Measurements from ENCODE around the gene PODXL2.

PODXL2 gene

DNA sequence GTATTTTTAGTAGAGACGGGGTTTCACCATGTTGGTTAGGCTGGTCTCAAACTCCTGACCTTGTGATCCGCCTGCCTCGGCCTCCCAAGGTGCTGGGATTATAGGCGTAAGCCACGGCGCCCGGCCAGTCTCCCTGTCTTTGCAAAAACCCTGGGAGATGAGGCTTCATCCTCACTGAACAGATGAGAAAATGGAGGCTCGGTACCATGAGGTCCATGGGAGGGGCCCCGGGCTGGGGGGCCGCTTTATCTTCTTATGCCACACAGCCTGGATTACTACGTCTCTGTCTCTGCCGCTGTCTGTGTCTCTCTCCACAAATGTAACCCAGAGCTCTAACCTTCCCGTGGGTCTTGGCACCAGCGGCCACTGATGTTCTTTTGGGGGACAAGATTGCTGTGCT is 82.9 kb downstream of the PODXL2 start:
- DNase-seq = no peak

GRCh38 chr3:127712461-127712860 is 83.5 kb downstream of the PODXL2 start:
- no peak for DNase-seq

DNA sequence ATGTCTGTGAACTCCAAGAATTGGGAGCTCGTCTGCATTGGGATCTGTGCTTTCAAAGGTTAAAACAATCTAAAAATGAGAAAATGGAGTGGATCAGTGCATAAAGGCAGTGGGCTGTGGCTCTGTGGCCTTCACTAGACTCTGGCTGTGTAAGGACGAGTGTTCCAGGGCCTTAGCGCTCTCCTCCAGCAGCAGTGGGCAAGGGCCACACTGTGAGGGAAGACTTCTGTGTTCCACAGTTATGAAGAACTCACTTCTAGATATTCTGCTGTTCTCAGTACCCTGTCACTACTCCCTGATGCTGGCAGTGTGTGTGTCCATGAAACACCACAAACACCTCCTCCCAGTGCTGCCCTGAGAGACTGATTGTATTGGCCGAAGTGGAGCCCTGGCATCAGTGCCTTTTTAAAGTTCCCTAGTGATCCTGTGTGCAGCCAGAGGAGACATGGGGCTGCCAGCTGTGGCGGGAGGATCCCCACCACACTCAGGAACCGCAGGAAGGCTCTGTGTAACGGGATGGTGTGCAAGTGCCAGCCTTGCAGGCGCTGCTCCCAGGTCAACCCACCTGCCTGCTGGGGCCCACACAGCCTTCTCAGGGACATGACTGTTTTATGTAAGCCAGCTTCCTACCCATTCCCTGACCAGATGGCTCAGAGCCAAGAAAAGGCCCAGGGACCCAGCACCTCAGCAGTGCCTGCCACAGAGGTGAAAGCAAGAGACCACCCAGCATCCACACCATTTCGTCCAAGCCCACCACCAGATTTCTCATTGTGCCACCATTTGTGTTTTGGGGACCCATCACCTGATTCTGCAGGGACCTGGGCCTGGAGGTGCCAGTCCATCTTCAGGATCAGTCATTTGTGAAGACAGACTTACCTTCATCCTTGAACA is 84.1 kb downstream of the PODXL2 start:
- DNase-seq = no peak

GRCh38 chr3:127714125-127714571 is 85.2 kb downstream of the PODXL2 start:
- DNase-seq = no peak

DNA sequence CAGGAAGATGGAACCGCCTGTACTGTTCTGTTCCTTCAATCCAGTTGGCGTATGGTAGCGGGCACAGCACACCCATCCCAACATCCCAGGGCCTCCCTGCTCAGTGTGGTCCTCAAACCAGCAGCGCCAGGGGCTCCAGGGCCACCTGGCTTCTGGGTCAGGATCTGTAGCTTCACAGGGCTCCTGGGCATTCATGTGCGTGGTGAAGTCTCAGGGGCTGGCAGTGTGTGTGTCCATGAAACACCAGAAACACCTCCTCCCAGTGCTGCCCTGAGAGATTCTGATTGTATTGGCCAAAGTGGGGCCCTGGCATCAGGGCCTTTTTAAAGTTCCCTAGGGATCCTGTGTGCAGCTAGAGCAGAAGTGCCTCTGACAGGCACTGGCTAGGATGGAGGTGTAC is 85.9 kb downstream of the PODXL2 start:
- DNase-seq = no peak

- no peak for DNase-seq
Observed at GRCh38 chr3:127715532-127715931, 86.5 kb downstream of the PODXL2 start.

- DNase-seq = no peak
Observed at GRCh38 chr3:127716384-127716783, 87.4 kb downstream of the PODXL2 start.

- no peak for DNase-seq
Observed at GRCh38 chr3:127717357-127718244, 88.6 kb downstream of the PODXL2 start.

GRCh38 chr3:127718245-127718915 is 89.4 kb downstream of the PODXL2 start:
- DNase-seq = no peak

- DNase-seq = no peak
Observed at GRCh38 chr3:127718916-127719290, 89.9 kb downstream of the PODXL2 start.

GRCh38 chr3:127719369-127719768 is 90.4 kb downstream of the PODXL2 start:
- no peak for DNase-seq

- DNase-seq = no peak
Observed at GRCh38 chr3:127720161-127720823, 91.3 kb downstream of the PODXL2 start.

DNA sequence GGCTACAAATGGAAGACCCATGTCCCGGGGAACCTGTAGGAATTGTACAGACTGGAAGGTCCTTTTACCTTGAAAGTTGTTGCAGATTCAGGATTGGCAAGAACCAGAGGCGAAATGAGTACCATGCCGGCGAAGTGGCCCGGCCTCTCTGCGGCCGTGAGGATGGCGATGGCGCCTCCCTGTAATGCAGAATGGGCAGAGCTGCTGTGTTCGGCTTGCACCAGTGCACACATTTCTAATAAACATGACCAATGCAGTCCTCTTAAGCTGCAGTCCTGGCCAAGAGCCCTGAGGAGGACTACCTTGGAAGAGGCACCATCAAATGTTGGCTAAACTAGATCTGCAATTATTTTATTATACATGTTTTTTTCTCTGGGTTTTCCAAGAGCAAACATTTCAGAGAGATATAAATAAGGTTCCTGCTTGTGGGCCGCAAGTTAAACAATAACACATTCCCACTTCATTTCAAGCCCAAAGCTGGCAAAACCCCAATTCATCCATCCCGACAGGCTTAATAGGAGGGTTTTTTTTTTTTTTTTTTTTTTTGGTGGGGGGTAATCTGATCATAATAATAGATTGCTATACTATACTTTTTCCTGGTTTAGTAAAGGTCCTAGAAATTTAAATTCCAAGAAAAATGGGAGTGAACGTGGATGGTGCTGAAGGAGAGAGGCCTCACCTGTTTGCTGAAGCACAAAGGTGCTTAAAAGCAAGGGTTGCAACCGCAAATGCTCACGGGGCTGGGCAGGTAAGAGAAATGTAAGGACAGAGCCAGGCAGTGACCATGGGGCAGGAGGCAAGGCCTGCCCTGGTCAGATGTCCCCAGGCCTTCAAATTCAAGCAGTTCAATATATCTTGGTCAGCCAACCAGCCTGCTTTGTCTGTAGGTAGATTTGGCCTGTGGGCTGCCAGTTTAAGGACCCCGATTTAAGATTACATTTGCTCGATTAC is 92.3 kb downstream of the PODXL2 start:
- no peak for DNase-seq

DNA sequence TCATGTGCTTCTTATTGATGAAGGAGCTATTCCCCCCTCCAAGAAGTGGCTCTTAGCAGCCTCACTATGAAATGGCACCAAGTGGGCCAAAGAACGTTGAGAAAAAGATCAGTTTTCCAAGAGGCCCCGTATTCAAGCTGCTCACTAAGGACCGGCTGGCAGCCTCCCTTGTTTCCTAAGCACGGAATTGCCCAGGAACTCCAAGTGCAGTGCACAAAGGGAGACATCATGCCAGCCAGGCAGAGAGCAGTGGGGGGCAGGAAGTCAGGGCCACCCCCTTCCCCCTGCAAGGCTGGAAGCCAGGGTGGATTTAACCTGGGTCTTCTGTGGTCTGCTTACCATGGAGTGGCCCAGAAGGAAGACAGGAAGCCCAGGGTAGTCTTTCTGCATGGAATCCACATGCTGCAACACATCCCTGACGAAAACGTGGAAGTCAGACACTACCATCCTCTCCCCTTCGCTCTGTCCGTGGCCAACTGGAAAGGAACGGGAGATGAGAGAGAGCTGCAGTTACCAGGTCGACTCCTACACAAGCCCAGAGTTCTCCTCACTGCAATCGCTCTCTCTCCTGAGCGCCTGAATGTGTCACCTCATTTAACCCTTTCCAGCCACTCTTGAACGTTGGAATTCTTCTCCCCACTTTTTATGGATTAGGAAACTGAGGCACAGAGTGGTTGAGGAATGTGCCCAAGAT is 93.3 kb downstream of the PODXL2 start:
- DNase-seq = no peak
